ENCODE data around the gene TMEM131.
"Not testable (repeated sequence)": the region's sequence is repeated elsewhere in the genome, so short reads cannot be mapped to it uniquely, and the experiment has no call there.

The TMEM131 gene

DNA sequence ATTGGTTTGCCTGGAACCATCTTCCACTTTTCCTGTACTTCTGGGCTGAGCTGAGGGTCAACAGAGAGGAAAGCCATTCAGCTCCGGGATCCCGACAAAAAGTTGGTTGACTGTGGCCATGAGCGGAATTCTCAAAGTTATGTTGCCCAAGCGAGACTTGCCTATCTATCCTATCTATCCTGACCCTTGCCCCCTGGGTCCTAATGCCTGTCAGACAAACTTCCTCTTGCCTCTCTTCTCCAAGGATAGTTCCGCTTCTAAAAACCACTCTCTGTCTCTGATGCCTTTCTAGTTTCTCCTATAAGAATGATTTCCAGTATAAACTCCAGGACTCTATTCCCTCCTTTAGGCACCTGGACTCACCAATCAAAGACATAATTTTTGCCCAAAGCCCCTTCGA is 173.9 kb downstream of the TMEM131 start:
- not testable (repeated sequence) for DNase-seq (ENCODE audit: low read depth in 2 of 3, low spot score in 2 of 3)

DNA sequence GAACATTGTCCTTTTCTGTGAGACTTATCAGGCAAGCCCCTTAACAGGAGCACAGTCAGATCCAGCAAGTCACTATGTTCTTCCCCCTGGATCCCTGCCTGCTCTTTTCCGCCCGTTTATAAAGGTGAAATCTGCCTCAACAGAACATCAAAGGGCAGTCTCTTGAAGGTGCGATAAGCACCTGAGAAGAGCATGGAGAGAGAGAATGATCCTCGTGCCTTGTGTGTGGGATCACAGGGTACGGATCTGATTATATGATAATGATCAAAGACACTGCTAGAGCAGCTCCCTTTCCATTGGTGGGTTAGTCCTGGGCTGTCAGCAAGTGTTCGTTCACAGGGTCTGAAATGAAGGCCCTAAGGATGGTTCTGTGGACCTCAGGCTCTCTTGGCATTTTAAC is 176.0 kb downstream of the TMEM131 start:
- DNase-seq (ENCODE audit: low read depth in 2 of 3, low spot score in 2 of 3): no peak

DNA sequence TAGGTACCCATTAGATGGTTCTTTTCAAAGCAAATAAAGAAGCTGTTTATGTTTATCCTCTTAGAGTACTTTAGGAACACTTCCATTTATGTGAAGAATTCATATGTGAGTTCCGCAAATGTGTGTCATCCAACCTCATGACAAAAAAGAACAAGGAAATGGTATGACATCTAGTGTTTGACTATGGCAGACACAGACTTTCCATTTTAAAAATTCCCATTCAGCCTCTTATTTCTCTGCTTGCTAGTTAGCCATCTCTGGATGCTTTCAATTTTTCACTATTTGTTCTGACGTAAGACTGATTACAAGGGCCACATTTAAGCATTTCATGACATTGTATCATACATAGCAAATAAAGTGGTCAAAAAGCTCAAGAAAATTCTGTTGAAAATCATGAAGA is 179.3 kb downstream of the TMEM131 start:
- no peak for DNase-seq (ENCODE audit: low read depth in 2 of 3, low spot score in 2 of 3)

DNA sequence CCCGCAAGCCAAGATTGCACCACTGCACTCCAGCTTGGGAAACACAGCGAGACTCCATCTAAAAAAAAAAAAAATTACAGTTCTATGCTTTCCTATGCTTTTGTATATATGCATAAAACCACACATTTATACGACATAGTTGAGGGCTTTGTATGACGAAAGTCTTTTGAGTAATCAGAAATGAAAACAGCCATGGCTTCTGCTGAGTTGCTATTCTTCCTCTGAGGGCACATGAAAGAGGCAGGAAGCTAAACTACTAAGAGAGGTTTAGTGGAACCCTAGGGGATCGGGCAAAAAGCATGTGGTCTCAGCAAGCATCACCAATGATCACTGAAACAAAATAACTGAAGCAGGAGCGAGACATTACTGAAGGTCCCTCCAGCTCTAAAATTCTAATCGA is 182.8 kb downstream of the TMEM131 start:
- DNase-seq (ENCODE audit: low read depth in 2 of 3, low spot score in 2 of 3): no peak

DNA sequence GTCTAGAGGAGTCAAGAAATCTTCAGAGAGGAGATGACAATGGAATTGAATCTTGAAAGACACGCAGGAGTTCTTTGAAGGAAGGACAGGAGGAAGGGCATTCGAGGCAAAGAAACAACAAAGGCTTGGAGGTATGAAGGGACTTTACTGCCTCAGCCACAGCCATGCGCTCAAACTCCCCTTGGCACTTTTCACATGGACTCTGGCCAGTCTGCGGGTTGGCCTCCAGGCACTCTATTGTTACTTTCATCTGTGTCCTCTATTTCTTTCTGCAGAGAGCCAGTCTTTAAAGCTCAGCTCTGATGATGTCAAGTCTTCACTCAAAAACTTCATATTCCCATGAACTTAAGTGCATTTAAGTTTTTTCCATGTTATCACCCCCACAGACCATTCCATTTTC is 186.9 kb downstream of the TMEM131 start:
- DNase-seq (ENCODE audit: low read depth in 2 of 3, low spot score in 2 of 3): no peak

DNA sequence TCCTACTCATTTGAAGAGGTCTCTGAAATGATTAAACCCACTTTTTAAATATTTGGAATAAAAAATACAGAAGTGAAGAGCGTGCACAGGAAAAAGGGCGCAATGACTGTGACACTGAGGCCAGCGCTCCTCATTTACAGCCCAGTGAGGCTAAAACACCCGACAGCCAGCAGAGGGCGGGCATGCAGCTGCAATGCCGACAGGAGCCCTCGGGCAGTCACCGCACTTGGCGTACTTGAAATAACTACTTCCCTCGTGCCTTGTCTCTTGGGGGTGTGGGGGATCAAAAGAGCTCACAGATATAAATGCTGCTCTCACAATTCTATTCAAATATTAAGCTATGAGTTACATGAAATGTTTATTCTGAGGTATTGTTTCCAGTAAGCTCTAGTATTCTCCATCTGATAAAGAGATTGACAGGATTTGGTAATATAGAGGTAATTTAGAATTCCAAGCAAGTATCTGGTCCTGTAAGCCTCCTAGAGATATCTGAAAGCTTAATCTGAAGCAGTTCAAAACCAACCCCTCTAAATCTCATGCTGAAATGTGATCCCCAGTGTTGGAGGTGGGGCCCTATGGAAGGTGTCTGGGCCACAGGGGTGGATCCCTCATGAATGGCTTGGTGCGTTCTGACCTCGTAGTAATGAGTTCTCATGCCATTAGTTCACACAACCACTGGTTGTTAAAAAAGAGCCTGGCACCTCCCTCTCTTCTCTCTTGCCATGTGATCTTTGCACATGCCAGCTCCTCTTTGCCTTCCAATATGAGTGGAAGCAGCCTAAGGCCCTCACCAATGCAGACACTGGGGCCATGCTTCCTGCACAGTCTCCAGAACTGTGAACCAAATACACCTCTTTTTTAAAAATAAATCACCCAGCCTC is 188.8 kb downstream of the TMEM131 start:
- DNase-seq (ENCODE audit: low read depth in 2 of 3, low spot score in 2 of 3): peak; percentile 39 to 46 (median 40)

DNA sequence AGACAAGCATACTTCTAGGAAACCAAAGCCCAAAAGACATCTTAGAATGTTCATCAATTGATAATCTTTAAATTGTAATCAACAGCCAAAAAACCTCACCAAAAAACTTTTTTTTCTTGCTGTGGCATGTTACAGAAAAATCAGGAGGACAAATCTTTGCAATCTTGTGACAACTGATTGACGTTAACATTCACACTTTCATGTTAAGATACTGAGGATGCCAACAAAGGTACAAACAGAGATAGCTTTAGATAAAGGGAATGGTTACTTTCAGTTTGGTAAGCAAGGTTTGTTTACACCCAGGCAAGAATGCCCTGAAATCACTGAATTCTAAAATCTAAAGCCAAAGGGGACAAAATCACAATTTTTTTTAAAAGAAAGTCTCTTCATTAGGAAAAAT is 190.0 kb downstream of the TMEM131 start:
- no peak for DNase-seq (ENCODE audit: low read depth in 2 of 3, low spot score in 2 of 3)

DNA sequence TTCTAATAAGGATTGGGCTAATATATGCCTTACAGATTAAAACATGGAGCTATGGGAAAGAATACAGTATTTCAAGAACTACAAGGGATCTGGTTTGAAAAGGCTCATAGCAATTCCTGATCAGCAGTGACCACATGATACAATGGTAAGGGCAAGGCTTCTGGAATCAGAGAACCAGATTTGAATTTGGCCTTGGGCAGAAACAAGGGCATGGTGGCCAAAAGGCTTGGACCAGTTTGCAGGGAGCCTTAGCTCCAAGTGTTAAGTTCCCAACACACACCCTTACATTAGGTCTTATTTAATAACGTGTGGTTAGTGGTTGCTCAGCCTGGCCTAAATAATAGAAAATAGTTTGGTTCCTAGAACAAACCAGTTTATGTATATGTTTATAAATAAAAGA is 194.7 kb downstream of the TMEM131 start:
- DNase-seq (ENCODE audit: low read depth in 2 of 3, low spot score in 2 of 3): no peak

DNA sequence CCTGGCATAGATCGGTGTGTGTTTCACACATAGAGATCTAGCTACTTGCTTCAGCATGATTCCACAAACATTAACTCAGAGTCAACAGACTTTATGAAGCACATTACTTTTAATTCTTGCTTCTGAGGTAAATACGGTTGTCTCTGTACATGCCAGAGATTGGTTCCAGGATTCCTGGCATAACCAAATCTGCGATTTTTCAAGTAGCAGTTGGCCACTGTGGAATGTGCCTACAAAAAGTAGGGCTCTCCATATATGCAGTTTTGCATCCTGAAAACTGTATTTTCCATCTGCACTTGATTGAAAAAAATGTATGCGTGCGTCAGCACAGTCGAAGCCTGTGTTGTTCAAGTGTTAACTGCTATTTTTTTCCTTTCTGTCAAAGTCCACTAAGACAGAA is 197.3 kb downstream of the TMEM131 start:
- no peak for DNase-seq (ENCODE audit: low read depth in 2 of 3, low spot score in 2 of 3)

DNA sequence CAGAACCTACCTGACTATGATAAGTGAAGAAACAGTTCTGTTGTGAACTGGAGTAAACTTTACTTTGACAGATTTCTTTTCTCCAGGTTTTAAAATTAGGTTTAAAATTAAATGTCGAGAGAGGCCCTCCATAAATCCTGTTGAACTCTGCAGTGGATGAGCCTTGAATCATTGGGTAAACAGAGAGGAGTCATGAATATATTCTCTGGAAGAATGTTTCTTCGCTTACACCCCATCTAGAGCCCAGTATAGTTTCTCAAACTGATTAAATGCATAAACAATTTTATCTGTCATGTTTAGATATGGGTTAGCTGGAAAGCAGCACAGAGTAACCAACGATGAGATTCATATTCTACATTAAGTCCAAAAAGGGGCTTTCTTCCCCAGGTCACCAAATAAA is 198.4 kb downstream of the TMEM131 start:
- DNase-seq (ENCODE audit: low read depth in 2 of 3, low spot score in 2 of 3): no peak

DNA sequence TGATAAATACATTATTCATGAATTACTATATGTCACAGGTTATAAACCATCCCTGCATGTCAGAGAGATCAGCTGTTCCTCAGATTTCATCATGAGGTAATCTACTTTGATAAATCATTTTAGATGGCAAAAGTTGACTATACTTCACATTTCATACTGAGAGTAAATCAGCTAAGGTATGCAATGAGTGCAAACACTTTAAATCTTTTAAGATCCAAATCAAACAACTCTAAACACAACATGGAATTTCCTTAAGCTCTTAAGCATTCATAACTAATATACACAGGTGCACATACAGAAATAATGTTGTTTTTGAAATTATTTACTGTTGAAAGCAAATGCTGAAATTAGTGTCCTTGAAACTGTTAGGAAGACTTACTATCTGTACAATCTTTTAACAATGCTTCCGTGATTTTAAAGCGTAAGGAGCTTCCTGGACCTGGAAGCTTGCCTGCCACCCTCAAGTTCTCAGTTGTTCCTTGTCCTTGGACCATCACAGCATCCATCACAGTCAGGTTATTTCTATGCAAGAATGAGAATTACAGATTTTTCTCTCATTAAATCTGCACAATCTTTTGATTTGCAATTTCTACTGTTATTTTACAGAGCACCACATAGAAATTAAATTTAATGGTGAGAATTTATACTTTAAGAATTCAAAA is 199.2 kb downstream of the TMEM131 start:
- no peak for DNase-seq (ENCODE audit: low read depth in 2 of 3, low spot score in 2 of 3)

DNA sequence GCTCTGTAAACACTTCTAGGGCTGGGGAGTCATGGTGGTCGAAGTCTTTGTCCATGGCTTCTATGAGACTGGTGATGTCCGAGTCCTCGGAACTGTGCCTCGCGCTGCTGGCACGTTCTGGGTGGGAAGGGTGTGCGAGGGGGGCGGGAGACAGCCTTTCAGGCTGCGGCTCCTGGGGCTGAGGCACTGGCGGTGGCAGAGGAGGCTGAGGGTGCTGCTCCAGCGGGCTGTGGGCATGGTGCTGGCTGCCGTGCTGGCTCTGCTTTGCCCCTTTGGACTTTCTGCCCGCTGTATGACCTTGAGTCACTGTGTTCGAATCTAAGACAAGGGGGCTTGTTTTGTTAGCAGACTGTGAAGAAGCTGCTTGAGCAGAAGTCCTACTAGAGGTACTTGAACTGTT is 203.3 kb downstream of the TMEM131 start:
- no peak for DNase-seq (ENCODE audit: low read depth in 2 of 3, low spot score in 2 of 3)

DNA sequence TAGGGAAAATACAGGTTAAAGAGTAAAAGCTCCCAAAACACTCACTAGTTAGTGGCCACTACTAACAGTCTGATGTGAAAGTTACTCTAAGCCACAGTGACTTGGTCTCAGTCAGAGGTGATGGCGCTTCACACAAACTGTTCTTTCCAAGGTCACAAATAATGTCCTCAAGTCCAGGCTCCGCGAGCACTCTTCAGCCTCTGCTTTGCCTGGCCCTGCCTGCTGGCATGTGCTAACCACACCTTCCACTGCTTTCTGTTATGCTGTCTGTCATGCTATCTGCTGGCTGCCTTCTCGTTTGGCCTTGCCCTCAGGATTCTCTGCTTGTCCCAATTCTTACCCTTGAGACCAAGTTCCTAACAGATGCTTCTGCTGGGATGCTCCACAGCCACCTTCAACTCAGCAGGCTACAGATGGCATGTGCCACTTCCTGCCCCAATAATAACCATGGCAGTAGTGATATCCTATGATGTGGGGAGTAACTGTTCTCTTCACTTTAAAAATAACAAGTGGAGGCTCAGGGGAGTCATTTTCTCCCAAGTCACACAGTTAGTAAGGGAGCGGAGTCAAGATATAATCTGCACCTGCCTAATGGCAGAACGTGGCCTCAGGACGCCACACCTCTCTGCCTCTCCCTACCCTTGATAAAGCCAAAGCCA is 206.6 kb downstream of the TMEM131 start:
- DNase-seq (ENCODE audit: low read depth in 2 of 3, low spot score in 2 of 3): no peak

DNA sequence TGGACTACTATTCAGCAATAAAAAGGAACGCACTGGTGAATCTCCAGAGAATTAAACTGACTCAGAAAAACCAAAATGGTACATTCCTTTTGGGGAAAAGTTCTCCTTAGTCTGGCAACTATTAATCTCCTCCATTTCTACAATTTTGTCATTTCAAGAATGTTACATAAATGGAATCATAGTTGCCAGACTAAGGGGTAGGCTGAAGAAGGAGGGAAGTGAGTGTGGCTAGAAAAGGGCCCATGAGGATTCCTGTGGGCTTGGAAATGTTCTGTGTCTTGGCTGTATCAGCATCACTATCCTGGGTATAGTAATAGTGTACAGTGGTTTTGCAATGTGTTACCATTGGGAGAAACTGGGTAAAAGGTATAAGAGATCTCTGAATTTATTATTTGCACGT is 209.9 kb downstream of the TMEM131 start:
- DNase-seq (ENCODE audit: low read depth in 2 of 3, low spot score in 2 of 3): no peak

DNA sequence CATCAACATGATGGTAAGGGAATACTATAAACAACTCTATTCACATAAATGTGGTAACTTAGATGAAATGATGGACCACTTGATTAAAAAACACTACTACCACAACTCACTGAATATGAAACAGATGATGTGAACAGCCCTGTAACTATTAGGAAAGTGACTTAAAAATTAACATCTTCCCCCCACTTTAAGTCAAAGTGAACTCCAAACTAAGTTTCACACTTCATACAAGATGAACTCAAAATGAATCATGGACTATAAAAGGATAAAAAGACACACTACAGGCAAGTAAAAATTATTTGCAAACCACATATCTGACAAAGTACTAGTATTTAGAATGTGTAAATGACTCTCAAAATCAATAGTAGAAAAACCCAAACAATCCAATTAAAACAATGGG is 210.8 kb downstream of the TMEM131 start:
- DNase-seq (ENCODE audit: low read depth in 2 of 3, low spot score in 2 of 3): no peak

DNA sequence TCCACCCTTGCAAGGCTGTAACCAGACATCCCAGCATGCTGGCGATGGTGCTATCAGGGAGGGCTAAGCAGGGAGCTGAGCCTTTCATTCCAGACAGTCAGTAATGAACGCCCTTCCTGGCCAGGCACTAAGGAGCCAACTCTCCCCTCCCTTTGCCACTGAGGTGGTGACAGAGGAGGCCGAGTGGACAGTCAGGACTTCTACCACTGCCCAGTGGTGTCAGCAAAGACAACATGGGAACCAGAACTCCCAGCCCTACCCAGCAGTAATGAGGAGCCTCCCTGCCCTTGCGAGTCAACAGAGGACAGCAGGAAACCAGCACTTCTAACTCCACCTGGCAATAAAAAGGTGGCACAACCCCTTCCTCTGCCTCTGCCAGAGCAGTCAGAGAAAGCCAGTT is 213.8 kb downstream of the TMEM131 start:
- no peak for DNase-seq (ENCODE audit: low read depth in 2 of 3, low spot score in 2 of 3)

DNA sequence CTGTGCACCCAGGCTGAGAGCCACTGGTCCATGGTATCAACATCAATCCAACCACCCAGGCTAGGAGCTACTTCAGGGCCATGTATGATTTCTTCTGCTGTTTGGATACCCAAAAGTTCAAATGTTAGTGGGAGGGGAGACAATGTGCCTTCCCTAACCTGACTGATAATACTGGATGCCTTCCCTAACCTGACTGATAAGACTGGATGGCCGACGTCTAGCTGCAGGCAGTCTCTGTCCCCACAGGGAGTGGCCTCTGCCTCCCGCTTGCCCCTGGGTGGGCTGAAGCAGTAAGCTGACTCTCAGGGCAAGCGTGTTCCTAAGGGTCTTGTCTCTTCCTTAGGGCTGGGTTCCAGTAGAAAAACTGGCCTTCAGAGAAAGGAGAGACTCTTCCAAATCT is 216.6 kb downstream of the TMEM131 start:
- DNase-seq (ENCODE audit: low read depth in 2 of 3, low spot score in 2 of 3): no peak

DNA sequence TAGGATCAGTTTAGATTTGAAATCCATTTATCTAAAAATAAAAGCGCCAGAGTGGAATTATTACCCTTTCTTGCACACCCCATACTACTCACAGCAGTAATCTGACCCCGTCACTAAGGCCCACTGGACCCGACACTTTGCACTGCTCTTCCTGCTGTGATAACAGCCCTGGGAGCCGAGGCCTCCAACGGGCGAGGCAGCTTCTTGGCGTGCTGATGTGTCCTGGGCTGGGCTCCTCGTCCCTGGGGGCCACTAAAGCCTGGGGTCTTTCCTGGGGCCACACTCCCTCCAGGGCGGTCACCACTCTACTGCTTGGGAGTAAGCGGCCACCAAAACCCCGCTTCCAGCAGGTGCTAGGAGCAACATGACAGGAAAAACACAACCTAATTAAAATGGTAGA is 220.7 kb downstream of the TMEM131 start:
- DNase-seq (ENCODE audit: low read depth in 2 of 3, low spot score in 2 of 3): no peak

DNA sequence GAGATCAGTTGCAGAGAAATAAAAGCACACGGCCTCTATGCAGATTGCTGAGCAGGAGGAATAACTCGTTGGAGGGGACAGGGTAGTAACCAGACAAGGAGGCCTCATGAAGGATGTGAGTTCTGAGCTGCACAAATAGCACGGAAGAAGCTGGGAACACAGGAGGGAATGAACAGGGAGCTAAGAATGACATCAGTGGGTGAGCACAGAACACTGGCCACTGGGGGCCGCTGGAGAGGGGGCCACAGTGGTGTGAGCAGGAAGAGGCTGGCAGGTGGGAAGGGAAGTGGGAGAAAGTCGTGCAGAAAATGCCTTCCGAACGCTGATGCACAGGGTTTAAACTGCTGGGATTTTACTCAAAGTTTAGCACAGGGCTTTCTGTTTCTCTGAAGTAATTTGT is 221.3 kb downstream of the TMEM131 start:
- no peak for DNase-seq (ENCODE audit: low read depth in 2 of 3, low spot score in 2 of 3)

DNA sequence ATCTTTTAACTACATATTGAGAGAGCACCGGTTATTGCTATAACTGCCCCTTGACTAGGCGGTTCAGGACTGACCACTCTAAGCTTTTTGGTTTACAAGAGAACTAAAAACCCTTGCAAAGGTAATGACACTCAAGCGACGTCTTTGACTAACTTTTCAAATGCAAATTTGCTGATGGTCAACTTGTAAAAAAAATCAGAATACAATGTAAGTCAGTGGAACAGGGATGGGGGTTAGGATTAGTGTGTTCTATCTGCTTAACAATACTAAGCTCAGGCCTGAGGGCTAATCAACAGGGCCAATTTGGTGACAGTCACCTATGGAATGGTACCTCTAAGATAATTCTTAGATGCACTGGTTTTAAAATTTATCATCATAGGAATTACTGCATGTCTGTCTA is 225.3 kb downstream of the TMEM131 start:
- DNase-seq (ENCODE audit: low read depth in 2 of 3, low spot score in 2 of 3): no peak

DNA sequence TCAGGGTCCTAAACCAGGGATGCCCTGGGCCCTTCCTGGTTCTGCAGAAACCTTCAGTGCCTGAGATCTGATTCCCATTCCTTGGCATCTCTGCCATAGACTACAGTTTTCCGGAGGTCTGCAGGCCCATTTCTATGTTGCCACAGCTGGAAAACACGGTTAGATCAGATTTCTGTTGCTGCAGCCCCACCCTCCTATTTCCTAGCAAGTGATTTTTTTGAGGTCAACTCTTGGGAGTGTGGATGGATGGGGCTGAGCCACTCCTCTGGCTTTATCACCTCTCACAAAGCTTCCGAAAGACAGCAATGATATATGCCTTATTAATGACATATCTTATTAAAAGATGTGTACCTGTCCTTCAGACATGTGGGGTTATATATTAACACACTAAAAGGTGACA is 226.0 kb downstream of the TMEM131 start:
- DNase-seq (ENCODE audit: low read depth in 2 of 3, low spot score in 2 of 3): no peak

DNA sequence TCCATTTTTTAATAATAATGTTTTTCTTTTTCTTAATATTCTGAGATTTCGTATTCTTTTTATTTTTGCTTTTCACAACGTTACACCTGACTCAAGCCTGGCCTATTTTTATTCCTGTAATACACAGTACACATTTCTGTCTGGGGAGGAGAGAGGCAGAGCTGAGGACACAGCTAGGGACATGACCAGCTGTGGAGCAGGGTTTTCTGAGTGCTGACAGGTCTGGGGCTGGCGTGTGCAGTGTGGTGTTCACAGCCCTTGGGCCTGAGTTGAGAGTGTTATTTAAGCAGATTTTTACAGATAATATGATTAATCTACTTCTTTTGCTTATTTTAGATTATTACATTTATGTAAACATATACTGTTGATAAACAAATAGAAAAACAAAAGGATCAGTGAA is 226.4 kb downstream of the TMEM131 start:
- no peak for DNase-seq (ENCODE audit: low read depth in 2 of 3, low spot score in 2 of 3)

Measured in activated CD8-positive, alpha-beta memory T cell treated with anti-CD3 and anti-CD28 coated beads for 48 hours (primary cell).